HepG2 (cell line): Measurements from ENCODE around the gene GRK4. TPM values are rescaled to one million over a fixed set of nuclear protein-coding genes. Genes with fewer than 3 reads are reported as not detected.
A peak's percentile ranks its signal among the peaks of the same experiment; 100 is the strongest.

ENCODE experiments used
- ARNTL ChIP-seq: sonication (generic); formaldehyde crosslinking; IDR thresholded peaks from 2 replicates; pipeline ENCODE4 v1.4.0; 2020; ENCODE audit warnings: mild to moderate bottlenecking, missing genetic modification reagents
- ATF2 ChIP-seq: sonication (generic); formaldehyde crosslinking; IDR thresholded peaks from 2 replicates; pipeline ENCODE4 v1.4.0; 2020; ENCODE audit warnings: missing genetic modification reagents
- DMAP1 ChIP-seq: IDR thresholded peaks from 2 replicates; pipeline ENCODE4 v1.6.1; 2016
- GMEB1 ChIP-seq: sonication (generic); formaldehyde crosslinking; IDR thresholded peaks from 2 replicates; pipeline ENCODE4 v1.5.1; 2020; ENCODE audit warnings: missing genetic modification reagents, mild to moderate bottlenecking, borderline replicate concordance
- HNF1A ChIP-seq, 2 experiments: sonication (generic) in 1 of 2; formaldehyde crosslinking in 1 of 2; IDR thresholded peaks; 2 replicates each; pipeline versions ENCODE4 v1.4.0 to v1.6.1; 2016 to 2020; ENCODE audit warnings: borderline replicate concordance in 1 of 2, low read depth in 1 of 2, mild to moderate bottlenecking in 1 of 2, missing genetic modification reagents in 1 of 2
- JUND ChIP-seq: sonication (generic); formaldehyde crosslinking; IDR thresholded peaks from 2 replicates; pipeline ENCODE4 v1.8.0; 2022; ENCODE audit warnings: mild to moderate bottlenecking, missing genetic modification reagents
- KLF9 ChIP-seq: IDR thresholded peaks from 2 replicates; pipeline ENCODE4 v1.6.1; 2016; ENCODE audit warnings: low read depth
- MEIS1 ChIP-seq: sonication (generic); formaldehyde crosslinking; IDR thresholded peaks from 2 replicates; pipeline ENCODE4 v1.9.0; 2021; ENCODE audit warnings: mild to moderate bottlenecking, missing genetic modification reagents, moderate library complexity, borderline replicate concordance
- PLRG1 ChIP-seq: fragments of 450-650 bp; conservative IDR thresholded peaks from 2 replicates; pipeline ENCODE4 v1.6.1; 2016
- POLR2AphosphoS2 ChIP-seq: IDR thresholded peaks from 2 replicates; pipeline ENCODE4 v1.6.1; 2011; ENCODE audit warnings: low read depth, low read length, improper control_type of control experiment
- RBAK ChIP-seq: sonication (generic); formaldehyde crosslinking; IDR thresholded peaks from 2 replicates; pipeline ENCODE4 v1.5.1; 2020; ENCODE audit warnings: mild to moderate bottlenecking, missing genetic modification reagents
- RBFOX2 ChIP-seq: fragments of 200-400 bp; formaldehyde crosslinking; IDR thresholded peaks from 2 replicates; pipeline ENCODE4 v1.6.1; 2017; ENCODE audit warnings: low read depth, mild to moderate bottlenecking, low read length
- THAP7 ChIP-seq: sonication (generic); formaldehyde crosslinking; IDR thresholded peaks from 2 replicates; pipeline ENCODE4 v1.8.1; 2023; ENCODE audit warnings: mild to moderate bottlenecking, missing genetic modification reagents
- TIGD3 ChIP-seq: sonication (generic); formaldehyde crosslinking; IDR thresholded peaks from 2 replicates; pipeline ENCODE4 v1.5.1; 2020; ENCODE audit warnings: mild to moderate bottlenecking, missing genetic modification reagents, borderline replicate concordance
- ZMYM4 ChIP-seq: sonication (generic); formaldehyde crosslinking; IDR thresholded peaks from 2 replicates; pipeline ENCODE4 v1.8.1; 2023; ENCODE audit warnings: mild to moderate bottlenecking, missing genetic modification reagents
- ZNF12 ChIP-seq: sonication (generic); formaldehyde crosslinking; IDR thresholded peaks from 2 replicates; pipeline ENCODE4 v1.5.0; 2020; ENCODE audit warnings: missing genetic modification reagents
- ZNF576 ChIP-seq: sonication (generic); formaldehyde crosslinking; IDR thresholded peaks from 2 replicates; pipeline ENCODE4 v1.4.0; 2020; ENCODE audit warnings: mild to moderate bottlenecking, missing genetic modification reagents
- ZNF883 ChIP-seq: sonication (generic); formaldehyde crosslinking; IDR thresholded peaks from 2 replicates; pipeline ENCODE4 v1.5.1; 2020; ENCODE audit warnings: mild to moderate bottlenecking, missing genetic modification reagents; ENCODE audit errors: not compliant biosample characterization
- polyA plus RNA-seq, 8 experiments: library from polyadenylated mRNA; depleted of rRNA in 3 of 8; stranded (reverse) in 7 of 8; unstranded in 1 of 8; fragments of >200 nt; fragmentation: Illumina TruSeq in 4 of 8; extraction: Trizol in 4 of 8; gene quantifications; 2 replicates each; pipeline versions ENCODE4 v1.2.1 to v1.2.3, GENCODE V29; 2011 to 2016; ENCODE audit warnings: low read depth in 4 of 8, missing spikeins in 1 of 8, mixed read lengths in 1 of 8; ENCODE audit not compliant: insufficient read depth in 1 of 8
- total RNA-seq, 5 experiments: library from RNA; depleted of rRNA; stranded (reverse); fragments of >200 nt; fragmentation: Illumina TruSeq; extraction: Trizol; gene quantifications; 2 replicates each; pipeline ENCODE4 v1.2.3, GENCODE V29; 2016; ENCODE audit warnings: low read depth in 1 of 5

Gene GRK4
- total and polyA plus RNA-seq, 2 of the 13 experiments (the other 11 are each of a cell fraction or from before 2014, with no cell fraction given), result 1.8 to 2.0 TPM

GRCh38 chr4:3074846-3075651, 111.7 kb downstream of the GRK4 start (continued):
- TF ChIP-seq HNF1A (IDR thresholded peaks at IDR 0.05; ENCODE audit: low read depth) (no peak), HNF1A (CRISPR knock-in tag; IDR thresholded peaks at IDR 0.05; ENCODE audit: borderline replicate concordance) (0 out of 2 replicates have a peak, but pooled peaks have one; percentile 31), POLR2AphosphoS2 (0 out of 2 replicates have a peak, but pooled peaks have one; percentile 37), GMEB1 (CRISPR knock-in tag) (0 out of 2 replicates have a peak, but pooled peaks have one; percentile 6), JUND (CRISPR knock-in tag) (0 out of 2 replicates have a peak, but pooled peaks have one; percentile 37), RBAK (CRISPR knock-in tag) (no peak), DMAP1 (CRISPR knock-in tag) (peak; percentile 54; the same call in 1 of the 2 replicates), RBFOX2 (peak; percentile 15), ZNF576 (CRISPR knock-in tag) (0 out of 2 replicates have a peak, but pooled peaks have one; percentile 15), PLRG1 (no peak), MEIS1 (CRISPR knock-in tag) (peak; percentile 63; the same call in 1 of the 2 replicates), TIGD3 (CRISPR knock-in tag) (no peak), ZNF883 (CRISPR knock-in tag) (peak; percentile 45), ZNF12 (0 out of 2 replicates have a peak, but pooled peaks have one; percentile 5), THAP7 (CRISPR knock-in tag) (0 out of 2 replicates have a peak, but pooled peaks have one; percentile 71), ZMYM4 (CRISPR knock-in tag) (peak; percentile 38; the same call in 1 of the 2 replicates), ARNTL (no peak), ATF2 (CRISPR knock-in tag) (peak; percentile 68; the same call in 1 of the 2 replicates), KLF9 (no peak)
